ENCODE results near the gene C1R. TPM values are rescaled to one million over a fixed set of nuclear protein-coding genes. Genes with fewer than 3 reads are reported as not detected.

The C1R gene
- total RNA-seq, 1 experiment from 2014 or later, result 11.5 TPM

DNA sequence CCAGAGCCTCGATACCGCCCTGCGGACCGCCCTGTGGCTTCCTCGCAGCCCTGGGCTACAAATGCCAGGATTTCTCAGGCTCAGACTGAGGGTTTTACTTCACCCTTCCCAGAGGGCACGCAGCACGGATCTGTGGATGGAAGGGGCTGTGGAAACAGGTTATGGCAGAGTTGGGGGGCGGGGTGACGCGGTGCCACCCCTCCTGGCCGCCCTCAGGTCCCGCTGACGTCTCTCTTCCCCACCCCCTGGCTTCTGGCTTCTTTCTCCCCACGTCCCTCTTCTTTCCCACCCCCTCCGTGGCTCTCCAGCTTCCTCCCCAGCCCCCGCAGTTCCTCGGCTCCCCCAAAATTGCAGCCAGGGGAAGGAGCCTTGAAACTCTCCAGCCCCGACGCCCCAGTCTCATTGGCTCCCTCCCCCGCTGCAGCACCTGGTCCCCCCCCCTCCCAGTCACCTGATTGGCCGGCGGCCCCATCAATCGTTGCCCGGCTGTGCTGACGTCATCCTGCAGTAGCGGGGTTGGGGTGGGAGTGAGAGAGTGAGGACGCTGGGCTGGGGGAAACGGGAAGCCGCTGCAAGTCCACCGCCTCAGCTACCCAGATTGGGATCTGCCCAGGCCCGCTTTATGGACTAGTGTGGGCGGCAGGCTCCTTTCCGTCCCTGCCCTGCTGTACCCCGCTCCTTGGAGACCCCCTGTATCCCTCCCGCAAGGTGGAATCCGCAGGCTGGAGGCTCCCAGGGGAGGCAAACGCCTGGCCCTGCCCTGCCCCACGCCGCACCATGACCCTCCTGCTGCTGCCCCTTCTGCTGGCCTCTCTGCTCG, 37.8 kb upstream of the C1R start, which contains the start of gene CLSTN3:
Gene CLSTN3, plus strand, starts transcription at position 500 of the 820 bp plus-strand sequence. Its CDS starts 278 bp downstream, at position 778.
- H3K27me3 Mint-ChIP-seq (ENCODE audit: low read depth), result peaks cover 7% of the 10 kb centered on the region
- WGBS (ENCODE audit: extremely low coverage, insufficient read length, low lambda C conversion rate), result no CpG with 5 or more reads among the region's 40 CpGs

More for the DNA sequence above, 37.8 kb upstream of the C1R start, which contains the start of gene CLSTN3:
- Histone ChIP-seq H3K23me2 (ENCODE audit: insufficient read length, low read depth, low read length, poor library complexity, severe bottlenecking) (peaks cover 17% of the 10 kb centered on the region), H3K79me1 (ENCODE audit: insufficient read depth, low read depth, low read length, poor library complexity, severe bottlenecking) (no peaks in the 10 kb centered on the region), H3K27me3 (ENCODE audit: insufficient read depth, low read length) (no peaks in the 10 kb centered on the region; the same call in 1 of the 2 replicates), H2BK12ac (ENCODE audit: insufficient read length, low read depth, low read length) (no peak within 1 kb of the TSS), H3K79me2 (ENCODE audit: insufficient read depth, low read length) (no peaks in the 10 kb centered on the region), H3K56ac (ENCODE audit: insufficient read length, low read depth, low read length) (no peak within 1 kb of the TSS), H4K8ac (replicated peaks; ENCODE audit: insufficient read length, low read depth, low read length) (no peak within 1 kb of the TSS), H2BK5ac (ENCODE audit: insufficient read length, low read length) (no peak within 1 kb of the TSS), H3K4ac (ENCODE audit: low read depth, low read length) (no peak within 1 kb of the TSS), H2AK5ac (ENCODE audit: insufficient read length, low read length) (no peak within 1 kb of the TSS), H3K4me1 (ENCODE audit: insufficient read depth, low read length) (peaks cover 12% of the 10 kb centered on the region; the same call in 1 of the 2 replicates), H3K9ac (ENCODE audit: extremely low read depth, insufficient read length, low read length) (peak within 1 kb of the TSS; percentile 54), H2BK15ac (ENCODE audit: low read depth, low read length) (no peak within 1 kb of the TSS), H3K27ac (ENCODE audit: insufficient read length, low read depth, low read length) (no peak within 1 kb of the TSS), H3K14ac (ENCODE audit: insufficient read depth, low read length) (peak within 1 kb of the TSS; percentile 87), H2AFZ (ENCODE audit: low read length) (no peak within 1 kb of the TSS), H2BK20ac (ENCODE audit: low read depth, low read length, poor library complexity, severe bottlenecking) (no peak within 1 kb of the TSS), H3K23ac (ENCODE audit: insufficient read length, low read depth, low read length) (no peak within 1 kb of the TSS), H4K5ac (ENCODE audit: insufficient read length, low read depth, low read length) (no peak within 1 kb of the TSS), H3T11ph (ENCODE audit: low read length) (no peak within 1 kb of the TSS), H2BK120ac (ENCODE audit: low read depth, low read length, poor library complexity, severe bottlenecking) (no peak within 1 kb of the TSS), H4K91ac (ENCODE audit: insufficient read length, low read depth, low read length) (no peak within 1 kb of the TSS), H3K4me2 (ENCODE audit: insufficient read depth, insufficient read length, low read length) (peak within 1 kb of the TSS; percentile 99), H3K18ac (ENCODE audit: insufficient read length, low read depth, low read length) (peak within 1 kb of the TSS; percentile 87), H3K9me3 (ENCODE audit: control insufficient read depth, low read depth, low read length) (no peaks in the 10 kb centered on the region), H4K20me1 (ENCODE audit: control insufficient read depth, insufficient read depth, insufficient read length) (peaks cover 2% of the 10 kb centered on the region)
- peak within 1 kb of the TSS; percentile 9 to 98 (median 93); a peak in 6 of 7 replicates for H3K27ac Mint-ChIP-seq
- peaks cover 30 to 40% of the 10 kb centered on the region in 2 experiments for H3K4me1 Mint-ChIP-seq
- no peaks in the 10 kb centered on the region; a peak in 2 of 5 replicates for H3K9me3 Mint-ChIP-seq
- H3K36me3 Mint-ChIP-seq (ENCODE audit: insufficient read depth in 1 of 3, low read depth in 3 of 3), result peaks cover 3 to 15% (median 8%) of the 10 kb centered on the region in 3 experiments; a peak in 5 of 7 replicates
- TF ChIP-seq, protein P1, sequence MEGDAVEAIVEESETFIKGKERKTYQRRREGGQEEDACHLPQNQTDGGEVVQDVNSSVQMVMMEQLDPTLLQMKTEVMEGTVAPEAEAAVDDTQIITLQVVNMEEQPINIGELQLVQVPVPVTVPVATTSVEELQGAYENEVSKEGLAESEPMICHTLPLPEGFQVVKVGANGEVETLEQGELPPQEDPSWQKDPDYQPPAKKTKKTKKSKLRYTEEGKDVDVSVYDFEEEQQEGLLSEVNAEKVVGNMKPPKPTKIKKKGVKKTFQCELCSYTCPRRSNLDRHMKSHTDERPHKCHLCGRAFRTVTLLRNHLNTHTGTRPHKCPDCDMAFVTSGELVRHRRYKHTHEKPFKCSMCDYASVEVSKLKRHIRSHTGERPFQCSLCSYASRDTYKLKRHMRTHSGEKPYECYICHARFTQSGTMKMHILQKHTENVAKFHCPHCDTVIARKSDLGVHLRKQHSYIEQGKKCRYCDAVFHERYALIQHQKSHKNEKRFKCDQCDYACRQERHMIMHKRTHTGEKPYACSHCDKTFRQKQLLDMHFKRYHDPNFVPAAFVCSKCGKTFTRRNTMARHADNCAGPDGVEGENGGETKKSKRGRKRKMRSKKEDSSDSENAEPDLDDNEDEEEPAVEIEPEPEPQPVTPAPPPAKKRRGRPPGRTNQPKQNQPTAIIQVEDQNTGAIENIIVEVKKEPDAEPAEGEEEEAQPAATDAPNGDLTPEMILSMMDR (conservative IDR thresholded peaks at IDR 0.05), result no peak
- DNase-seq, result peak; percentile 96
- H3K4me3 Mint-ChIP-seq, result peak within 1 kb of the TSS; percentile 85 to 86

Measured in H9 (cell line).